Glutamatergic neuron (in vitro differentiated cells): ENCODE data around the gene ASIP. TPM values are rescaled to one million over a fixed set of nuclear protein-coding genes. Genes with fewer than 3 reads are reported as not detected.
A peak's percentile ranks its signal among the peaks of the same experiment; 100 is the strongest.
"Not testable (repeated sequence)": the region's sequence is repeated elsewhere in the genome, so short reads cannot be mapped to it uniquely, and the experiment has no call there.

Experiments
- DNase-seq: peaks from one replicate; pipeline ENCODE4 v3.0.0; 2022
- H3K27ac Mint-ChIP-seq: one replicate; pipeline ENCODE4 v1.8.0; 2020; ENCODE audit warnings: mild to moderate bottlenecking, mixed read lengths, inconsistent platforms; ENCODE audit not compliant: unreplicated experiment
- H3K27me3 Mint-ChIP-seq: one replicate; pipeline ENCODE4 v1.8.0; 2020; ENCODE audit warnings: mild to moderate bottlenecking, moderate library complexity, mixed read lengths, inconsistent platforms; ENCODE audit not compliant: unreplicated experiment
- H3K36me3 Mint-ChIP-seq: one replicate; pipeline ENCODE4 v1.8.0; 2020; ENCODE audit warnings: mild to moderate bottlenecking, mixed read lengths, inconsistent platforms; ENCODE audit not compliant: unreplicated experiment
- H3K4me1 Mint-ChIP-seq: one replicate; pipeline ENCODE4 v1.8.0; 2020; ENCODE audit warnings: mild to moderate bottlenecking, low read depth, mixed read lengths, inconsistent platforms; ENCODE audit not compliant: unreplicated experiment
- H3K4me3 Mint-ChIP-seq: one replicate; pipeline ENCODE4 v1.8.0; 2020; ENCODE audit warnings: mild to moderate bottlenecking, mixed read lengths, inconsistent platforms; ENCODE audit not compliant: unreplicated experiment
- H3K9me3 Mint-ChIP-seq: one replicate; pipeline ENCODE4 v1.8.0; 2020; ENCODE audit warnings: mild to moderate bottlenecking, moderate library complexity, mixed read lengths, inconsistent platforms; ENCODE audit not compliant: unreplicated experiment
- CTCF ChIP-seq: fragments of 200-600 bp; sonication (generic); IDR thresholded peaks from one replicate; pipeline ENCODE4 v1.5.0; 2021; ENCODE audit not compliant: partially characterized antibody, unreplicated experiment
- total RNA-seq: library from RNA; stranded (reverse); fragmentation: NEBNext Ultra II Directional; extraction: Animal tissue kit (Norgen Biotek cat#: 25700); gene quantifications from one replicate; pipeline ENCODE4 v1.2.1, GENCODE V29; 2021; ENCODE audit not compliant: unreplicated experiment

ASIP gene
- total RNA-seq, 1 donor from 2014 or later: not detected

GRCh38 chr20:34243377-34243776, 2.2 kb downstream of the ASIP start:
- Mint-ChIP-seq H3K36me3 (peaks cover under 1% of the 10 kb centered on the region), H3K4me1 (peaks cover 11% of the 10 kb centered on the region)
- TF ChIP-seq CTCF: no peak

GRCh38 chr20:34246126-34246626, 5.0 kb downstream of the ASIP start:
- no peak for TF ChIP-seq CTCF
- H3K27ac Mint-ChIP-seq: no peak overlapping the region
- no peaks in the 10 kb centered on the region for H3K36me3 Mint-ChIP-seq

More at GRCh38 chr20:34243377-34243776, 2.2 kb downstream of the ASIP start:
- peak overlapping the region; percentile 35 for H3K4me3 Mint-ChIP-seq
- peak overlapping the region; percentile 93 for H3K27ac Mint-ChIP-seq
- peaks cover 2% of the 10 kb centered on the region for H3K9me3 Mint-ChIP-seq
- no peaks in the 10 kb centered on the region for H3K27me3 Mint-ChIP-seq
- no peak for DNase-seq

GRCh38 chr20:34249291-34249690, 8.1 kb downstream of the ASIP start:
- H3K27ac Mint-ChIP-seq: no peak overlapping the region
- no peak for DNase-seq
- no peak overlapping the region for H3K4me3 Mint-ChIP-seq
- peaks cover 2% of the 10 kb centered on the region for H3K27me3 Mint-ChIP-seq
- H3K36me3 Mint-ChIP-seq: no peaks in the 10 kb centered on the region
- H3K9me3 Mint-ChIP-seq: peaks cover 2% of the 10 kb centered on the region
- TF ChIP-seq CTCF: no peak
- H3K4me1 Mint-ChIP-seq: no peaks in the 10 kb centered on the region

More at GRCh38 chr20:34246126-34246626, 5.0 kb downstream of the ASIP start:
- no peak overlapping the region for H3K4me3 Mint-ChIP-seq
- H3K27me3 Mint-ChIP-seq: no peaks in the 10 kb centered on the region
- H3K9me3 Mint-ChIP-seq: peaks cover 2% of the 10 kb centered on the region
- H3K4me1 Mint-ChIP-seq: peaks cover 10% of the 10 kb centered on the region
- no peak for DNase-seq

DNA sequence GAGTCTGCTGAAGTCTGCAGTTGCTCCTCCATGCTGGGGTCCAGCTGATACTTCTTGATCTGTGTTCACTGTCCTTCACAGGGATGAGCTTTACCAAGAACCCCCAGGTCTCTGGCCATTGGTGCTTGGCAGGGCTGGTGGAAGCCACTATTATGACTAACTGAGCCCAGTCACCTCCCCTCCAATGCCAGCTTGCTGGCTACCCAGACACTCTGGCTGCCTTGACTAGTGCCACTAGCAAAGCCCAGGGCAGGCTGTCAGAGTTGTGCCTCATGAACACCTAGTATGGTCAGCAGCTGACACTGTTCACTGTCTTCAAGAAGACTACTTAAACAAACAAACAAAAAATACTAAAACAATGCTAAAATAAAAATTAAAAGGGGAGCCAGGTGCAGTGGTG, 8.8 kb downstream of the ASIP start:
- H3K27ac Mint-ChIP-seq: no peak overlapping the region
- H3K4me1 Mint-ChIP-seq: no peaks in the 10 kb centered on the region
- peaks cover 2% of the 10 kb centered on the region for H3K27me3 Mint-ChIP-seq
- H3K4me3 Mint-ChIP-seq: no peak overlapping the region
- H3K9me3 Mint-ChIP-seq: peaks cover 2% of the 10 kb centered on the region
- TF ChIP-seq CTCF: no peak
- H3K36me3 Mint-ChIP-seq: no peaks in the 10 kb centered on the region
- DNase-seq: no peak

GRCh38 chr20:34251619-34252018, 10.4 kb downstream of the ASIP start:
- TF ChIP-seq CTCF: no peak
- no peaks in the 10 kb centered on the region for H3K4me1 Mint-ChIP-seq
- H3K27ac Mint-ChIP-seq: no peak overlapping the region
- H3K27me3 Mint-ChIP-seq: peaks cover 2% of the 10 kb centered on the region
- H3K4me3 Mint-ChIP-seq: no peak overlapping the region
- H3K36me3 Mint-ChIP-seq: no peaks in the 10 kb centered on the region
- H3K9me3 Mint-ChIP-seq: peaks cover 2% of the 10 kb centered on the region
- DNase-seq: no peak

- H3K9me3 Mint-ChIP-seq, H3K36me3 Mint-ChIP-seq, DNase-seq, H3K27ac Mint-ChIP-seq, H3K4me1 Mint-ChIP-seq, H3K4me3 Mint-ChIP-seq, H3K27me3 Mint-ChIP-seq: not testable (repeated sequence)
Observed at GRCh38 chr20:34252431-34253086, 11.3 kb downstream of the ASIP start.
